ENCODE measurements around the gene SKAP2. TPM values are rescaled to one million over a fixed set of nuclear protein-coding genes. Genes with fewer than 3 reads are reported as not detected.

Gene SKAP2
- total and polyA plus RNA-seq, 2 of the 13 experiments (the other 11 are each of a cell fraction or from before 2014, with no cell fraction given), result 3.6 to 12.9 TPM

- TF ChIP-seq SKIL (CRISPR knock-in tag; IDR thresholded peaks at IDR 0.05; ENCODE audit: borderline replicate concordance) (peak; percentile 25; the same call in 1 of the 2 replicates), ARID5B (CRISPR knock-in tag; IDR thresholded peaks at IDR 0.05) (no peak), PHF21A (CRISPR knock-in tag; IDR thresholded peaks at IDR 0.05) (peak; percentile 2; the same call in 1 of the 2 replicates), CEBPG (CRISPR knock-in tag; IDR thresholded peaks at IDR 0.05) (no peak), MLX (CRISPR knock-in tag; IDR thresholded peaks at IDR 0.05) (no peak), NFE2L2 (IDR thresholded peaks at IDR 0.05; ENCODE audit: low read length) (no peak), SNAI1 (CRISPR knock-in tag; IDR thresholded peaks at IDR 0.05; ENCODE audit: borderline replicate concordance) (no peak), ZNF646 (CRISPR knock-in tag; IDR thresholded peaks at IDR 0.05) (0 out of 2 replicates have a peak, but pooled peaks have one; percentile 80), TBX3 (IDR thresholded peaks at IDR 0.05; ENCODE audit: borderline replicate concordance) (no peak), CREB3 (CRISPR knock-in tag; IDR thresholded peaks at IDR 0.05) (no peak), ARID2 (CRISPR knock-in tag; IDR thresholded peaks at IDR 0.05; ENCODE audit: borderline replicate concordance) (peak; percentile 65; the same call in 1 of the 2 replicates), ELF4 (CRISPR knock-in tag; IDR thresholded peaks at IDR 0.05; ENCODE audit: borderline replicate concordance) (no peak), KAT7 (CRISPR knock-in tag; IDR thresholded peaks at IDR 0.05; ENCODE audit: borderline replicate concordance) (no peak)
Observed at GRCh38 chr7:26863518-26864308, 677 bp downstream of the SKAP2 start (continued).
